ENCODE data around the gene GARIN5A. TPM values are rescaled to one million over a fixed set of nuclear protein-coding genes. Genes with fewer than 3 reads are reported as not detected.

Gene GARIN5A
- total RNA-seq, 4 donors from 2014 or later = 0.55 to 4.2 (median 0.79) TPM; not detected in 1

DNA sequence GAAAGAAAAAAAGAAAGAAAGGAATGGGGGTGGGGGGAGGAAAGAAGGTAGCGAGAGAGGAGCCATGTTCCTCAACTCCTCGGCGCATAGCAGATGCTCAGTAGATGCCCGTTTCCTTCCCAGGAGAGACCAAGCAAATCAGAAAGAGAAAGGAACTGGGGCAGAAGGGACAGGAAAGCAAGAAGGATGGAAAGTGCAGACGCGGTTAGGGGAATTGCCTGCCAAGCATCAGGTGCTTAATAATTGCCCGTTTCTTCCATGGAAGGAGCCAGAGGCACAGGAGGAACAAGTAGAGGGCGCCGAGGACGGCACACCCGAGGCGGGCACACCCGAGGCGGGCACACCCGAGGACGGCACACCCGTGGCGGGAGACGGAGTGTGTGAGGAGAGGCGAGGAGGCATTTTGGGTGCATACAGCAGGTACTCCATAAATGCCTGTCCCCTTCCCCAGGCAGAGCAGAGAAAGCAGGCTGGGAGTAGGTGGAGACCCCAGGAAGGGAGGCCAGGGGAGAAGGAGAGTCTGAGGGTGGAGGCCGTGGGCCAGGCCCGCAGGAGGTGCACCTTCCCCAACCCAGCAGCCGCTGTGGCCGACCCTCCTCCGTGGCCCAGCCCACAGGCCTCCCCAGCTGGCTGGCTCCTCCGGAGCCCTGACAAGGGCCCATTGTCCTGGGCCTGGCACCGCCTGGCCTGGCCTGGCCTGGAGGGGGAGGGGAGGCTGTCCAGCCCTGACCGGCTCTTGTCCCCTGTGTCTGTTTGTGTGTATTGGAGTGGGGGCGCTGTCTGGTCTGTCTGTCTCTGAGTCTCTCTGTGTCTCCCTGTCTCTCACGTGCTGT is 19.8 kb upstream of the GARIN5A start:
- no peak for DNase-seq
- WGBS, 2 donors (ENCODE audit: low coverage in 1 of 2) = 72 to 73% methylated on average over 14 to 29 of the region's 30 CpGs
- in situ Hi-C loops (cut with MboI; ENCODE audit: low pct_ligation_motif_present in 1 of 4, low pct_unique_long_range_greater_than_20kb in 1 of 4, low sequenced_read_pairs in 3 of 4) = no loop called here

DNA sequence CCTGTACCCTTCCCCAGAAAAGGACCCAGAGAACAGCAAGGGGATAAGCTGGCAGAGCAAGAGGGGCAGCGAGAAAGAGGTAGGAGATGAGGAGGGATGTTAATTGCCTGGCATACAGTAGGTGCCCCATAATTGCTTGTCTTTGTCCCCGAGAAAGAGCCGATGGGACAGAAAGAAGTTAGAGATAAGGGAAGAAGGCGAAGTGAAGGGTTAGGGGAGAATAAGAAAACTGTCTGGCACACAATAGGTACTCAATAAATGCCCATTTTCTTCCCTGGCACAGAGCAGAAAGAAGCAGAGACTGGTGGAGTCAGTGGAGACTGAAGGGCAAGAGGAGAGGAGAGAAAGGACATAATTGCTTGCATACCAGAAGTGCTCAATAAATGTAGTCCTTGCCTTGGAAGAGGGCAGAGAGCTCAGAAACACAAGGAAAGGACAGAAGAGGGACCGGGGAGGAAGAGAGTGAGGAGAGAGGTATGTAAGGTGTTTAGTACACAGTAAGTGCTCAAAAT is 18.4 kb upstream of the GARIN5A start:
- DNase-seq = no peak
- H3K27ac ChIP-seq = no peak overlapping the region
- intact Hi-C loops (cut with DNase I; ENCODE audit: low total_unique reads) (no loop called here), in situ Hi-C loops (cut with MboI; ENCODE audit: low pct_ligation_motif_present in 1 of 4, low pct_unique_long_range_greater_than_20kb in 1 of 4, low sequenced_read_pairs in 3 of 4) (no loop called here)
- peaks cover 0 to 4% (median 0%) of the 10 kb centered on the region in 4 donors for H3K4me1 ChIP-seq
- no peaks in the 10 kb centered on the region for H3K36me3 ChIP-seq
- peaks cover 7% of the 10 kb centered on the region for H3K27me3 ChIP-seq
- no peak overlapping the region for H3K4me3 ChIP-seq
- no peak for TF ChIP-seq EP300 (IDR thresholded peaks at IDR 0.05; ENCODE audit: low read depth)
- TF ChIP-seq POLR2A (IDR thresholded peaks at IDR 0.05) = no peak
- TF ChIP-seq, protein P1, sequence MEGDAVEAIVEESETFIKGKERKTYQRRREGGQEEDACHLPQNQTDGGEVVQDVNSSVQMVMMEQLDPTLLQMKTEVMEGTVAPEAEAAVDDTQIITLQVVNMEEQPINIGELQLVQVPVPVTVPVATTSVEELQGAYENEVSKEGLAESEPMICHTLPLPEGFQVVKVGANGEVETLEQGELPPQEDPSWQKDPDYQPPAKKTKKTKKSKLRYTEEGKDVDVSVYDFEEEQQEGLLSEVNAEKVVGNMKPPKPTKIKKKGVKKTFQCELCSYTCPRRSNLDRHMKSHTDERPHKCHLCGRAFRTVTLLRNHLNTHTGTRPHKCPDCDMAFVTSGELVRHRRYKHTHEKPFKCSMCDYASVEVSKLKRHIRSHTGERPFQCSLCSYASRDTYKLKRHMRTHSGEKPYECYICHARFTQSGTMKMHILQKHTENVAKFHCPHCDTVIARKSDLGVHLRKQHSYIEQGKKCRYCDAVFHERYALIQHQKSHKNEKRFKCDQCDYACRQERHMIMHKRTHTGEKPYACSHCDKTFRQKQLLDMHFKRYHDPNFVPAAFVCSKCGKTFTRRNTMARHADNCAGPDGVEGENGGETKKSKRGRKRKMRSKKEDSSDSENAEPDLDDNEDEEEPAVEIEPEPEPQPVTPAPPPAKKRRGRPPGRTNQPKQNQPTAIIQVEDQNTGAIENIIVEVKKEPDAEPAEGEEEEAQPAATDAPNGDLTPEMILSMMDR (IDR thresholded peaks at IDR 0.05) = no peak
- no peak for TF ChIP-seq POLR2AphosphoS5 (IDR thresholded peaks at IDR 0.05)
- 81 to 89% methylated on average over 5 of the region's 5 CpGs for WGBS, 2 donors (ENCODE audit: low coverage in 1 of 2)
- no peaks in the 10 kb centered on the region for H3K9me3 ChIP-seq

More for the DNA sequence above, 19.8 kb upstream of the GARIN5A start:
- H3K27ac ChIP-seq = no peak overlapping the region
- no peaks in the 10 kb centered on the region for H3K36me3 ChIP-seq
- H3K4me3 ChIP-seq = no peak overlapping the region
- peaks cover 0 to 9% (median 5%) of the 10 kb centered on the region in 4 donors for H3K4me1 ChIP-seq
- peaks cover 2% of the 10 kb centered on the region for H3K27me3 ChIP-seq
- intact Hi-C loops (cut with DNase I; ENCODE audit: low total_unique reads) = no loop called here
- no peaks in the 10 kb centered on the region for H3K9me3 ChIP-seq
- TF ChIP-seq POLR2A (IDR thresholded peaks at IDR 0.05) (no peak), POLR2AphosphoS5 (IDR thresholded peaks at IDR 0.05) (no peak), EP300 (IDR thresholded peaks at IDR 0.05; ENCODE audit: low read depth) (no peak)
- TF ChIP-seq, protein P1 (IDR thresholded peaks at IDR 0.05) = no peak

- H3K36me3 ChIP-seq = no peaks in the 10 kb centered on the region
- no peaks in the 10 kb centered on the region for H3K9me3 ChIP-seq
- intact Hi-C loops (cut with DNase I; ENCODE audit: low total_unique reads) (no loop called here), in situ Hi-C loops (cut with MboI; ENCODE audit: low pct_ligation_motif_present in 1 of 4, low pct_unique_long_range_greater_than_20kb in 1 of 4, low sequenced_read_pairs in 3 of 4) (no loop called here)
- no peak overlapping the region for H3K27ac ChIP-seq
- no peak overlapping the region for H3K4me3 ChIP-seq
- H3K4me1 ChIP-seq = peaks cover 0 to 4% (median 0%) of the 10 kb centered on the region in 4 donors
- DNase-seq = no peak
- H3K27me3 ChIP-seq = peaks cover 7% of the 10 kb centered on the region
- TF ChIP-seq EP300 (IDR thresholded peaks at IDR 0.05; ENCODE audit: low read depth) = no peak
- TF ChIP-seq POLR2A (IDR thresholded peaks at IDR 0.05) = no peak
- TF ChIP-seq, protein P1 (IDR thresholded peaks at IDR 0.05) = no peak
- no peak for TF ChIP-seq POLR2AphosphoS5 (IDR thresholded peaks at IDR 0.05)
- WGBS, 2 donors (ENCODE audit: low coverage in 1 of 2) = 43 to 57% methylated on average over 5 to 7 of the region's 7 CpGs
These were observed 17.8 kb upstream of the GARIN5A start for GRCh38 chr19:50494186-50495019.

GRCh38 chr19:50493171-50493570 is 16.5 kb upstream of the GARIN5A start:
- intact Hi-C loops (cut with DNase I; ENCODE audit: low total_unique reads) = no loop called here
- no peaks in the 10 kb centered on the region for H3K36me3 ChIP-seq
- H3K4me3 ChIP-seq = no peak overlapping the region
- peaks cover 0 to 4% (median 0%) of the 10 kb centered on the region in 4 donors for H3K4me1 ChIP-seq
- in situ Hi-C loops (cut with MboI; ENCODE audit: low pct_ligation_motif_present in 1 of 4, low pct_unique_long_range_greater_than_20kb in 1 of 4, low sequenced_read_pairs in 3 of 4) = no loop called here
- peaks cover 7% of the 10 kb centered on the region for H3K27me3 ChIP-seq
- TF ChIP-seq EP300 (IDR thresholded peaks at IDR 0.05; ENCODE audit: low read depth) (no peak), POLR2A (IDR thresholded peaks at IDR 0.05) (no peak), POLR2AphosphoS5 (IDR thresholded peaks at IDR 0.05) (no peak)
- TF ChIP-seq, protein P1 (IDR thresholded peaks at IDR 0.05) = no peak
- DNase-seq = no peak
- 86% methylated on average over 4 to 8 of the region's 8 CpGs for WGBS, 2 donors (ENCODE audit: low coverage in 1 of 2)
- no peak overlapping the region for H3K27ac ChIP-seq
- no peaks in the 10 kb centered on the region for H3K9me3 ChIP-seq
